H9 (cell line): ENCODE measurements around the gene PRPSAP2. TPM values are rescaled to one million over a fixed set of nuclear protein-coding genes. Genes with fewer than 3 reads are reported as not detected.

Source experiments
- DNase-seq: peaks from one replicate; pipeline ENCODE4 v3.0.0-alpha.2; 2017
- H2AFZ ChIP-seq: one replicate; pipeline ENCODE4 v1.6.1; 2013; ENCODE audit warnings: mild to moderate bottlenecking, low read length, control low read depth, moderate library complexity
- H2AK5ac ChIP-seq: 2 replicates; pipeline ENCODE4 v1.6.1; 2013; ENCODE audit warnings: low read length, control low read depth, mixed read lengths; ENCODE audit not compliant: insufficient read length
- H2BK120ac ChIP-seq: one replicate; pipeline ENCODE4 v1.6.1; 2013; ENCODE audit warnings: low read depth, mild to moderate bottlenecking, low read length, control low read depth, inconsistent platforms; ENCODE audit not compliant: poor library complexity, severe bottlenecking
- H2BK12ac ChIP-seq: 2 replicates; pipeline ENCODE4 v1.6.1; 2013; ENCODE audit warnings: low read length, control low read depth, mixed read lengths, low read depth; ENCODE audit not compliant: insufficient read length
- H2BK15ac ChIP-seq: 2 replicates; pipeline ENCODE4 v1.6.1; 2013; ENCODE audit warnings: low read depth, low read length, control low read depth
- H2BK20ac ChIP-seq: one replicate; pipeline ENCODE4 v1.6.1; 2013; ENCODE audit warnings: low read depth, mild to moderate bottlenecking, low read length, control low read depth, inconsistent platforms; ENCODE audit not compliant: poor library complexity, severe bottlenecking
- H2BK5ac ChIP-seq: 2 replicates; pipeline ENCODE4 v1.6.1; 2013; ENCODE audit warnings: low read length, control low read depth, mixed read lengths; ENCODE audit not compliant: insufficient read length
- H3K14ac ChIP-seq: 2 replicates; pipeline ENCODE4 v1.6.1; 2013; ENCODE audit warnings: low read length, control low read depth; ENCODE audit not compliant: insufficient read depth
- H3K18ac ChIP-seq: 2 replicates; pipeline ENCODE4 v1.6.1; 2013; ENCODE audit warnings: low read depth, mild to moderate bottlenecking, mixed read lengths, low read length, control low read depth; ENCODE audit not compliant: insufficient read length
- H3K23ac ChIP-seq: 2 replicates; pipeline ENCODE4 v1.6.1; 2013; ENCODE audit warnings: low read length, control low read depth, mixed read lengths, low read depth; ENCODE audit not compliant: insufficient read length
- H3K23me2 ChIP-seq: 2 replicates; pipeline ENCODE4 v1.6.1; 2013; ENCODE audit warnings: low read depth, mild to moderate bottlenecking, mixed read lengths, low read length, control low read depth; ENCODE audit not compliant: insufficient read length, poor library complexity, severe bottlenecking
- H3K27ac ChIP-seq: 2 replicates; pipeline ENCODE4 v1.5.1; 2013; ENCODE audit warnings: low read length, control low read depth, mixed read lengths, low read depth; ENCODE audit not compliant: insufficient read length
- H3K27me3 ChIP-seq: 2 replicates; pipeline ENCODE4 v1.6.1; 2013; ENCODE audit warnings: low read length, control low read depth, inconsistent platforms; ENCODE audit not compliant: insufficient read depth
- H3K4ac ChIP-seq: 2 replicates; pipeline ENCODE4 v1.6.1; 2013; ENCODE audit warnings: low read depth, mild to moderate bottlenecking, control low read depth, inconsistent platforms, low read length, moderate library complexity
- H3K4me1 ChIP-seq: 2 replicates; pipeline ENCODE4 v1.6.1; 2013; ENCODE audit warnings: low read length, control low read depth, inconsistent platforms; ENCODE audit not compliant: insufficient read depth
- H3K4me2 ChIP-seq: 2 replicates; pipeline ENCODE4 v1.6.1; 2013; ENCODE audit warnings: low read length, control low read depth, mixed read lengths; ENCODE audit not compliant: insufficient read length, insufficient read depth
- H3K56ac ChIP-seq: 2 replicates; pipeline ENCODE4 v1.6.1; 2013; ENCODE audit warnings: low read depth, mild to moderate bottlenecking, mixed read lengths, low read length, control low read depth; ENCODE audit not compliant: insufficient read length
- H3K79me1 ChIP-seq: 2 replicates; pipeline ENCODE4 v1.6.1; 2013; ENCODE audit warnings: low read depth, mild to moderate bottlenecking, moderate library complexity, low read length, control low read depth, inconsistent platforms; ENCODE audit not compliant: insufficient read depth, poor library complexity, severe bottlenecking
- H3K79me2 ChIP-seq: 2 replicates; pipeline ENCODE4 v1.6.1; 2013; ENCODE audit warnings: low read length, control low read depth, inconsistent platforms; ENCODE audit not compliant: insufficient read depth
- H3K9ac ChIP-seq: 2 replicates; pipeline ENCODE4 v1.6.1; 2013; ENCODE audit warnings: low read length, control low read depth, mixed read lengths; ENCODE audit not compliant: insufficient read length; ENCODE audit errors: extremely low read depth
- H3K9me3 ChIP-seq: one replicate; pipeline ENCODE4 v1.6.1; 2013; ENCODE audit warnings: low read depth, low read length, inconsistent platforms; ENCODE audit not compliant: control insufficient read depth
- H3T11ph ChIP-seq: one replicate; pipeline ENCODE4 v1.6.1; 2013; ENCODE audit warnings: mild to moderate bottlenecking, low read length, control low read depth, inconsistent platforms
- H4K20me1 ChIP-seq: one replicate; pipeline ENCODE4 v1.6.1; 2013; ENCODE audit not compliant: control insufficient read depth, insufficient read length, insufficient read depth
- H4K5ac ChIP-seq: 2 replicates; pipeline ENCODE4 v1.6.1; 2013; ENCODE audit warnings: low read depth, mild to moderate bottlenecking, mixed read lengths, low read length, control low read depth; ENCODE audit not compliant: insufficient read length
- H4K8ac ChIP-seq: replicated peaks from 2 replicates; pipeline ENCODE4 v1.6.1; 2013; ENCODE audit warnings: low read length, control low read depth, mixed read lengths, low read depth; ENCODE audit not compliant: insufficient read length
- H4K91ac ChIP-seq: 2 replicates; pipeline ENCODE4 v1.6.1; 2013; ENCODE audit warnings: low read depth, mild to moderate bottlenecking, moderate library complexity, mixed read lengths, low read length, control low read depth; ENCODE audit not compliant: insufficient read length
- H3K27ac Mint-ChIP-seq, 3 experiments: 2 replicates in 2 of 3; 3 replicates in 1 of 3; pipeline ENCODE4 v1.8.0; 2020 to 2021; ENCODE audit warnings: mixed read lengths in 3 of 3, mild to moderate bottlenecking in 1 of 3, moderate library complexity in 1 of 3
- H3K27me3 Mint-ChIP-seq: 2 replicates; pipeline ENCODE4 v1.8.0; 2021; ENCODE audit warnings: low read depth, mild to moderate bottlenecking, moderate library complexity, mixed read lengths
- H3K36me3 Mint-ChIP-seq, 3 experiments: 2 replicates in 2 of 3; 3 replicates in 1 of 3; pipeline ENCODE4 v1.8.0; 2020 to 2021; ENCODE audit warnings: low read depth in 3 of 3, mixed read lengths in 3 of 3; ENCODE audit not compliant: insufficient read depth in 1 of 3
- H3K4me1 Mint-ChIP-seq, 2 experiments: 2 replicates each; pipeline ENCODE4 v1.8.0; 2020; ENCODE audit warnings: mixed read lengths in 2 of 2
- H3K4me3 Mint-ChIP-seq, 2 experiments: 2 replicates in 1 of 2; 3 replicates in 1 of 2; pipeline ENCODE4 v1.8.0; 2020 to 2021; ENCODE audit warnings: mild to moderate bottlenecking in 2 of 2, mixed read lengths in 2 of 2, moderate library complexity in 1 of 2
- H3K9me3 Mint-ChIP-seq, 2 experiments: 2 replicates in 1 of 2; 3 replicates in 1 of 2; pipeline ENCODE4 v1.8.0; 2020; ENCODE audit warnings: mild to moderate bottlenecking in 2 of 2, mixed read lengths in 2 of 2, moderate library complexity in 1 of 2
- WGBS: extraction: QIAGEN DNeasy Blood & Tissue Kit; methylation state at CpG from one replicate; pipeline ENCODE4 v1.1.7; 2013; ENCODE audit warnings: missing lambda C conversion rate, low lambda C conversion rate, mixed read lengths; ENCODE audit not compliant: insufficient read length; ENCODE audit errors: extremely low coverage; 5-methylcytosine and 5-hydroxymethylcytosine counted together
- total RNA-seq: library from RNA; stranded (reverse); gene quantifications from 2 replicates; pipeline ENCODE4 v1.2.1, GENCODE V29; 2021
- TF ChIP-seq, protein P1 (sequence below): fragments of 200-600 bp; sonication (generic); conservative IDR thresholded peaks from 3 replicates; pipeline ENCODE4 v1.8.0; 2021; ENCODE audit warnings: antibody characterized with exemption, mild to moderate bottlenecking

The PRPSAP2 gene
- total RNA-seq, 1 experiment from 2014 or later = 58.0 TPM

DNA sequence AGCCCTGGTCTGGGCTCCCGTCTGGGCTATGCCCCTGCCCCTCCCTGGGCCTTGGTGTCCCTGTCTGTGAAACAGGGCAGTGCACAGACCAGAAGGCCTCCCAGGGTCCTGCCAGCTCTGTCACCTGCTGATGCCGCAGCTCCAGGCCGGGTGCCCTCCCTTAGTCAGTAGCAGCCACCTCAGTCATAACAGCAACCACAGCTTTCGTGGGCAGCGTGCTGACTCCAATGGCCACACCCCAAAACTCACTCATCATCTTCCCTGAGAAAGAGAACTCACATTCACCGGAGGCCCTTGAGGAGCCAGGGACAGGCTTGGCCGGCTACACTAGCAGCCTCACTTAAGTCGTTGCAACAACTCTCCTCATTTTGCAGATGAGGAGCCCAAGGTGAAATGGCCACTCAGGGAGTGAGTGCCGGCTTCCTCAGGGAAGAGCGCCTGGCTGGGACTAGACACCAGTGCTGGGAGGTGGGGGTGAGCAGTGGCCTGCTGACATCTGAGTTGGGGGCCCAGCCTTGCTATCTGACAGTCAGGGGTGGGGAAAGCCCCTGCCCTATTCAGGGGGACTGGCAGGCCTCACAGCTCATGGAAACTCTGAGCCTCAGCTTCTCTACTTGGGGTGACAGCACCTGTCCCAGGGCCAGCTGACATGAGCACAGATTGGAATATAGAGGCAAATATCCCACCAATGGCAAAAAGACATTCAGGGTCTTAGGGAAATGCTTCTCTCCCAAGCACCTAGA lies 116.6 kb downstream of the PRPSAP2 start:
- no peak overlapping the region for H4K5ac ChIP-seq
- H2BK5ac ChIP-seq = no peak overlapping the region
- H2BK120ac ChIP-seq = no peak overlapping the region
- no peaks in the 10 kb centered on the region for H3K23me2 ChIP-seq
- H3K23ac ChIP-seq = no peak overlapping the region
- H3K4me2 ChIP-seq = no peak overlapping the region
- H3K4me1 ChIP-seq = no peaks in the 10 kb centered on the region
- no peak overlapping the region for H3K4ac ChIP-seq
- H2AK5ac ChIP-seq = no peak overlapping the region
- H2BK15ac ChIP-seq = no peak overlapping the region
- H4K91ac ChIP-seq = no peak overlapping the region
- Mint-ChIP-seq H3K9me3 (no peaks in the 10 kb centered on the region), H3K27me3 (no peaks in the 10 kb centered on the region), H3K4me3 (no peak overlapping the region), H3K4me1 (peaks cover 4 to 6% of the 10 kb centered on the region in 2 experiments; a peak in 3 of 4 replicates), H3K27ac (no peak overlapping the region), H3K36me3 (peaks cover 21 to 72% (median 61%) of the 10 kb centered on the region in 3 experiments; a peak in 6 of 7 replicates)
- no peak overlapping the region for H3T11ph ChIP-seq
- no peak overlapping the region for H2AFZ ChIP-seq
- H4K20me1 ChIP-seq = no peaks in the 10 kb centered on the region
- no peak overlapping the region for H4K8ac ChIP-seq
- no peak overlapping the region for H3K56ac ChIP-seq
- no peak overlapping the region for H3K27ac ChIP-seq
- H2BK20ac ChIP-seq = no peak overlapping the region
- whole genome bisulfite sequencing = no CpG with 5 or more reads among the region's 10 CpGs
- no peak overlapping the region for H2BK12ac ChIP-seq
- no peaks in the 10 kb centered on the region for H3K79me1 ChIP-seq
- no peak overlapping the region for H3K9ac ChIP-seq
- TF ChIP-seq, protein P1, sequence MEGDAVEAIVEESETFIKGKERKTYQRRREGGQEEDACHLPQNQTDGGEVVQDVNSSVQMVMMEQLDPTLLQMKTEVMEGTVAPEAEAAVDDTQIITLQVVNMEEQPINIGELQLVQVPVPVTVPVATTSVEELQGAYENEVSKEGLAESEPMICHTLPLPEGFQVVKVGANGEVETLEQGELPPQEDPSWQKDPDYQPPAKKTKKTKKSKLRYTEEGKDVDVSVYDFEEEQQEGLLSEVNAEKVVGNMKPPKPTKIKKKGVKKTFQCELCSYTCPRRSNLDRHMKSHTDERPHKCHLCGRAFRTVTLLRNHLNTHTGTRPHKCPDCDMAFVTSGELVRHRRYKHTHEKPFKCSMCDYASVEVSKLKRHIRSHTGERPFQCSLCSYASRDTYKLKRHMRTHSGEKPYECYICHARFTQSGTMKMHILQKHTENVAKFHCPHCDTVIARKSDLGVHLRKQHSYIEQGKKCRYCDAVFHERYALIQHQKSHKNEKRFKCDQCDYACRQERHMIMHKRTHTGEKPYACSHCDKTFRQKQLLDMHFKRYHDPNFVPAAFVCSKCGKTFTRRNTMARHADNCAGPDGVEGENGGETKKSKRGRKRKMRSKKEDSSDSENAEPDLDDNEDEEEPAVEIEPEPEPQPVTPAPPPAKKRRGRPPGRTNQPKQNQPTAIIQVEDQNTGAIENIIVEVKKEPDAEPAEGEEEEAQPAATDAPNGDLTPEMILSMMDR = no peak
- no peak overlapping the region for H3K14ac ChIP-seq
- DNase-seq = no peak
- H3K27me3 ChIP-seq = no peaks in the 10 kb centered on the region
- H3K79me2 ChIP-seq = no peaks in the 10 kb centered on the region
- H3K18ac ChIP-seq = no peak overlapping the region
- H3K9me3 ChIP-seq = no peaks in the 10 kb centered on the region
